HCT116 (cell line): Measurements from ENCODE around the gene CASKIN2. TPM values are rescaled to one million over a fixed set of nuclear protein-coding genes. Genes with fewer than 3 reads are reported as not detected.

Experiments
- CEBPB ChIP-seq: IDR thresholded peaks from 2 replicates; pipeline ENCODE4 v1.6.1; 2012; ENCODE audit warnings: low read depth
- CTCF ChIP-seq, 3 experiments: fragments of 200-600 bp in 1 of 3; sonication (generic) in 1 of 3; IDR thresholded peaks in 2 of 3; conservative IDR thresholded peaks in 1 of 3; 2 replicates each; pipeline ENCODE4 v1.5.1; 2012 to 2017; ENCODE audit warnings: low read depth in 2 of 3, low read length in 2 of 3, antibody characterized with exemption in 1 of 3, borderline replicate concordance in 1 of 3, control low read depth in 1 of 3, mild to moderate bottlenecking in 1 of 3, mixed read lengths in 1 of 3, mixed run types in 1 of 3, moderate library complexity in 1 of 3; ENCODE audit not compliant: insufficient read depth in 1 of 3
- EZH2phosphoT487 ChIP-seq: fragments of 200-600 bp; IDR thresholded peaks from 2 replicates; pipeline ENCODE4 v1.6.1; 2018; ENCODE audit warnings: antibody characterized with exemption, borderline replicate concordance
- POLR2AphosphoS5 ChIP-seq: IDR thresholded peaks from 2 replicates; pipeline ENCODE4 v1.6.1; 2011; ENCODE audit warnings: mild to moderate bottlenecking, low read depth, low read length, moderate library complexity
- RAD21 ChIP-seq: IDR thresholded peaks from 2 replicates; pipeline ENCODE4 v1.6.1; 2012; ENCODE audit warnings: low read depth, mild to moderate bottlenecking
- YY1 ChIP-seq: IDR thresholded peaks from 2 replicates; pipeline ENCODE4 v1.6.1; 2011; ENCODE audit warnings: low read length, low read depth, moderate library complexity, mild to moderate bottlenecking; ENCODE audit not compliant: insufficient replicate concordance; ENCODE audit errors: extremely low read depth
- ZBTB33 ChIP-seq: IDR thresholded peaks from 2 replicates; pipeline ENCODE4 v1.6.1; 2011; ENCODE audit warnings: mild to moderate bottlenecking, low read length, moderate library complexity; ENCODE audit not compliant: insufficient replicate concordance; ENCODE audit errors: extremely low read depth
- ZFX ChIP-seq: fragments of 450-650 bp; IDR thresholded peaks from 2 replicates; pipeline ENCODE4 v1.6.1; 2017
- ZNF274 ChIP-seq: fragments of 200-500 bp; sonication (Bioruptor generic); IDR thresholded peaks from 2 replicates; pipeline ENCODE4 v1.6.1; 2014; ENCODE audit warnings: mild to moderate bottlenecking, low read depth, low read length, inconsistent platforms
- total RNA-seq: library from RNA; stranded (reverse); gene quantifications from one replicate; pipeline ENCODE4 v1.2.1, GENCODE V29; 2021; ENCODE audit not compliant: unreplicated experiment

CASKIN2 gene
- total RNA-seq, 1 experiment from 2014 or later: 38.4 TPM

GRCh38 chr17:75490953-75491649 lies 24.2 kb downstream of the CASKIN2 start (continued):
- TF ChIP-seq CTCF (IDR thresholded peaks at IDR 0.05 in 2 of 3, conservative IDR thresholded peaks at IDR 0.05 in 1 of 3; ENCODE audit: borderline replicate concordance in 1 of 3, insufficient read depth in 1 of 3, low read depth in 2 of 3, low read length in 2 of 3): no peak
- no peak for TF ChIP-seq CEBPB
- TF ChIP-seq RAD21: no peak
- no peak for TF ChIP-seq POLR2AphosphoS5
- no peak for TF ChIP-seq YY1
- TF ChIP-seq ZBTB33: no peak
- TF ChIP-seq ZNF274: no peak
- TF ChIP-seq EZH2phosphoT487: no peak
- TF ChIP-seq ZFX: no peak
